GM06990 (cell line): Measurements from ENCODE around the gene JCHAIN.

Experiments
- DNase-seq: peaks from one replicate; pipeline ENCODE4 v3.0.0-alpha.2; 2011; ENCODE audit not compliant: insufficient read length; ENCODE audit errors: extremely low read depth
- H3K27me3 ChIP-seq: replicated peaks from 2 replicates; pipeline ENCODE4 v1.6.0; 2011; ENCODE audit warnings: low read length; ENCODE audit not compliant: control insufficient read depth, insufficient read depth
- H3K36me3 ChIP-seq: 2 replicates; pipeline ENCODE4 v1.5.1; 2011; ENCODE audit warnings: low read length; ENCODE audit not compliant: control insufficient read depth, insufficient read depth
- H3K4me3 ChIP-seq: replicated peaks from 2 replicates; pipeline ENCODE4 v1.5.1; 2011; ENCODE audit warnings: low read depth, mild to moderate bottlenecking, control low read depth, low read length
- CTCF ChIP-seq: IDR thresholded peaks from 2 replicates; pipeline ENCODE4 v1.5.1; 2011; ENCODE audit warnings: low read length, control low read depth, mild to moderate bottlenecking, inconsistent platforms; ENCODE audit not compliant: insufficient read depth, poor library complexity, severe bottlenecking

Gene JCHAIN

GRCh38 chr4:70640192-70640591, 26.1 kb downstream of the JCHAIN start:
- no peak for TF ChIP-seq CTCF
- Histone ChIP-seq H3K36me3 (no peaks in the 10 kb centered on the region), H3K27me3 (no peaks in the 10 kb centered on the region), H3K4me3 (no peak overlapping the region)
- DNase-seq: no peak

- no peaks in the 10 kb centered on the region for H3K27me3 ChIP-seq
- H3K4me3 ChIP-seq: no peak overlapping the region
- DNase-seq: no peak
- no peak for TF ChIP-seq CTCF
- no peaks in the 10 kb centered on the region; the same call in 1 of the 2 replicates for H3K36me3 ChIP-seq
Measured at GRCh38 chr4:70637239-70637913, 28.9 kb downstream of the JCHAIN start.

- H3K36me3 ChIP-seq: no peaks in the 10 kb centered on the region; the same call in 1 of the 2 replicates
- H3K27me3 ChIP-seq: no peaks in the 10 kb centered on the region
- no peak overlapping the region for H3K4me3 ChIP-seq
- TF ChIP-seq CTCF: no peak
- no peak for DNase-seq
Measured at GRCh38 chr4:70634482-70634881, 31.8 kb downstream of the JCHAIN start.

GRCh38 chr4:70632028-70632427, 34.3 kb downstream of the JCHAIN start:
- H3K4me3 ChIP-seq: no peak overlapping the region
- no peak for DNase-seq
- no peak for TF ChIP-seq CTCF
- no peaks in the 10 kb centered on the region for H3K27me3 ChIP-seq
- no peaks in the 10 kb centered on the region; the same call in 1 of the 2 replicates for H3K36me3 ChIP-seq

- no peak for DNase-seq
- Histone ChIP-seq H3K4me3 (no peak overlapping the region), H3K27me3 (no peaks in the 10 kb centered on the region), H3K36me3 (no peaks in the 10 kb centered on the region; the same call in 1 of the 2 replicates)
- TF ChIP-seq CTCF: no peak
Measured at GRCh38 chr4:70630162-70630561, 36.1 kb downstream of the JCHAIN start.
